GM10266 (cell line): ENCODE results near the gene HMGB2.
A peak's percentile ranks its signal among the peaks of the same experiment; 100 is the strongest.

Source experiments
- DNase-seq: peaks from one replicate; pipeline ENCODE4 v3.0.0; 2012; ENCODE audit errors: extremely low spot score
- TF ChIP-seq, protein P1 (sequence below): IDR thresholded peaks from 2 replicates; pipeline ENCODE4 v1.5.1; 2012; ENCODE audit warnings: mild to moderate bottlenecking, low read depth; ENCODE audit not compliant: control insufficient read depth, insufficient read depth; ENCODE audit errors: missing control alignments

Gene HMGB2

DNA sequence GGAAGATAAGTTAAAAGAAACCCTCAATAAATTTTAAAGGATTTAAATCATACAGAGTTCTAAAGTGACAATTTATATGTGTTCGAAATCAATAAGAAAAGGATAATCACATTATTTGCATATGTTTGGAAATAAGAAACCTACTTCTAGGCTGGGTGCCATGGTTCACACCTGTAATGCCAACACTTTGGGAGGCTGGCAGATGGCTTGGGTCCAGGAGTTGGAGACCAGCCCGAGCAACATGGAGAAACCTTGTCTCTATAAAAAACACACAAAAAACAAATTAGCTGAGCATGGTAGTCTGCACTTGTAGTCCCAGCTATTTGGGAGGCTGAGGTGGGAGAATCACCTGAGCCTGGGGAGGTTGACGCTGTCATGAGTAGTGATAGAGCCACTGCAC, 28.5 kb upstream of the HMGB2 start:
- no peak for DNase-seq
- TF ChIP-seq, protein P1, sequence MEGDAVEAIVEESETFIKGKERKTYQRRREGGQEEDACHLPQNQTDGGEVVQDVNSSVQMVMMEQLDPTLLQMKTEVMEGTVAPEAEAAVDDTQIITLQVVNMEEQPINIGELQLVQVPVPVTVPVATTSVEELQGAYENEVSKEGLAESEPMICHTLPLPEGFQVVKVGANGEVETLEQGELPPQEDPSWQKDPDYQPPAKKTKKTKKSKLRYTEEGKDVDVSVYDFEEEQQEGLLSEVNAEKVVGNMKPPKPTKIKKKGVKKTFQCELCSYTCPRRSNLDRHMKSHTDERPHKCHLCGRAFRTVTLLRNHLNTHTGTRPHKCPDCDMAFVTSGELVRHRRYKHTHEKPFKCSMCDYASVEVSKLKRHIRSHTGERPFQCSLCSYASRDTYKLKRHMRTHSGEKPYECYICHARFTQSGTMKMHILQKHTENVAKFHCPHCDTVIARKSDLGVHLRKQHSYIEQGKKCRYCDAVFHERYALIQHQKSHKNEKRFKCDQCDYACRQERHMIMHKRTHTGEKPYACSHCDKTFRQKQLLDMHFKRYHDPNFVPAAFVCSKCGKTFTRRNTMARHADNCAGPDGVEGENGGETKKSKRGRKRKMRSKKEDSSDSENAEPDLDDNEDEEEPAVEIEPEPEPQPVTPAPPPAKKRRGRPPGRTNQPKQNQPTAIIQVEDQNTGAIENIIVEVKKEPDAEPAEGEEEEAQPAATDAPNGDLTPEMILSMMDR, result no peak

DNA sequence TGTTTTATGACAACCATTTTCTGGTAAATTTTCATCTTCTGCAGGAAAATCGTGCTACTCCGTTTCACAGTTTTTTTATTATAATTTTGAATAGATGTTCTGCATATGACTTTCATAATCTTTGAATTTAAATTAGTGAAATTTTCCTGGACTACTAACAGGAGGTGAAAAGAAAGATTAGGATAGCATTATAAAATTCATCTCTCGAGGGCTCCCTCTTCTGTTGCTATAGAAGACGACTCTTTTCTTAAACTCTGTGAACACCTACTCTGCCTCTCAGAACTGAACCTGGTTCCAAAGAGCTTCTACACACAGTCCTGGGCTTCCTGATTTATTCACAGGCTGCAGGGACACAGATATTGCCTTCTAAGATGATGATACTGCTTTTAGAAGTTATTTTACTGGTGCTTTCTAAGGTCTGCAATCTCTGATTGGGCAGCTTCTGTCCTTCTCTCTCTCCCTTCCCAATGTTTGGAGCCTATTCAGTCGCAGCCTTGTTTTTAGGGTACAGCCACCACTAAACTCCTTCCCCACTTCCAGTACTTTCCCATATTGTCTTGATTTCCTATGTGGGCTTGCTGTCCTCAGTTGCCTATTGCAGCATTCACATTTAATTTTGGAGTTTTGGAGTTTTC, 26.5 kb upstream of the HMGB2 start:
- DNase-seq, result no peak
- TF ChIP-seq, protein P1, result peak; percentile 19

DNA sequence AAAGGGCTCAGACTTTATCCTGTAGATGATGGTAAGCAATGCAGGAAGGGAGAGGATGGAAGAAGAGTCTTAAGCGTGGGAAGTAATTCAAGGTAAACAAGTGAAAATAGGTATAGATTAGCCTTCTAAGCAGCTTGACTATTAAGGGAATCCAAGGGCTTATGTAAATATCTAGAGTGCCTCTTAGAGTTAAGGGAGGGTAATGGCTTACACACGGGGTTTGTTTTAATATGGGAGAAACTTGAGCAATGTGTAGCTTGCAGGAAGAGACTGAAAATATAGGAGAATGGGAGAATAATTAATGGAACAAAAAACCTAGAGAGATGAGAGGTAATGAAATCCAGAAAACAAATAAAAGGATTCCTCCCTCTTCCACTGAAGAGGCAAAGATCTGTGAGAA, 23.8 kb upstream of the HMGB2 start:
- no peak for DNase-seq
- TF ChIP-seq, protein P1, result no peak

DNA sequence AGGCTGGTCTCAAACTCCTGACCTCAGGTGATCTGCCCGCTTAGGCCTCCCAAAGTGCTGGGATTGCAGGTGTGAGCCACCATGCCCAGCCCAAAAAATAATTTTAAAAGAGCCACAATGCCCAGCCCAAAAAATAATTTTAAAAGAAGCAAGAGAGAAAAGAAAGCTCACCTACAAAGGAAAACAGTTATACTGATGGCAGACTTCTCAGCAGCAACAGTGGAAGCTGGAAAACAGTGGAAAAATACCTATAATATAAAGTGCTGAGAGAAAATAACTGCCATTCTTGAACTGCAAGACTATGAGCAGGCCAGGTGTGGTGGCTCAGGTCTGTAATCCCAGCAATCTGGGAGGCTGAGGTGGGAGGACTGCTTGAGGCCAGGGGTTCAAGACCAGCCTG, 13.3 kb upstream of the HMGB2 start:
- TF ChIP-seq, protein P1, result no peak
- DNase-seq, result no peak

DNA sequence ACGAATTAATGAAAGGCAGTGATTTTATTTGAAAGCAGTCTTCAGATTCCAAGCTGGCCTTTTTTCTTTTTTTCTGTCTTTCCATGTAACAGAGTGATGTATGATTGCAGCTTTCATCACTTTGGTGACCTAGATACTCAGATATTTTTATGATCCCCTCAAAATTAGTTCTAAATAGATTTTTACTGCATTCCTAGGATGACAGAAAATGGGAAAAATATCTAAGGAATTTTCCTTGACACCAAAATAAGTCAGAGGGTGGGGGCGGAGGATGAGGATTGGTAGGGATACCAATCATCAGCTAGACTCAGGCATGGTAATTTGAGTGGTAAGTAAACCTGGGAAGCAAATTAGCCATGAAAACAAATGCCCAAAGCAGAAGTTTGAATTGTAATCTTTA, 11.9 kb upstream of the HMGB2 start:
- no peak for DNase-seq
- TF ChIP-seq, protein P1, result no peak

DNA sequence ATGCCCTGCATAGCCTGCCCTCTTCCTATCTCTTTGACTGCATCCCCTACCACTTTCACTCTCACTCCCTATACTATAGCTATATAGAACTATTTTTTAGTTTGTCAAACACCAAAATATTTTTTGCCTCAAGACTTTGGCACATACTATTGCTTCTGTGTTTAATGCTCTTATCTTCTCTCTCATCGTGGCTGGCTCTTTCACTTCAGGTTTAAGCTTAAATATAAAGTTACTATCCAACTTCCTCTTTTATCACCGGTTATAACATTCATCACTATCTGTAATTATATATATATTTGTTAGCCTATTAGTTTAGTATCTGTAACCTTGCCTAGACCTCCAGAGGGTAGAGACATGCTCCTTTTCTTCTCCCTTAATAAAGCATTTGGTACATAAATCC, 11.5 kb upstream of the HMGB2 start:
- TF ChIP-seq, protein P1, result no peak

DNA sequence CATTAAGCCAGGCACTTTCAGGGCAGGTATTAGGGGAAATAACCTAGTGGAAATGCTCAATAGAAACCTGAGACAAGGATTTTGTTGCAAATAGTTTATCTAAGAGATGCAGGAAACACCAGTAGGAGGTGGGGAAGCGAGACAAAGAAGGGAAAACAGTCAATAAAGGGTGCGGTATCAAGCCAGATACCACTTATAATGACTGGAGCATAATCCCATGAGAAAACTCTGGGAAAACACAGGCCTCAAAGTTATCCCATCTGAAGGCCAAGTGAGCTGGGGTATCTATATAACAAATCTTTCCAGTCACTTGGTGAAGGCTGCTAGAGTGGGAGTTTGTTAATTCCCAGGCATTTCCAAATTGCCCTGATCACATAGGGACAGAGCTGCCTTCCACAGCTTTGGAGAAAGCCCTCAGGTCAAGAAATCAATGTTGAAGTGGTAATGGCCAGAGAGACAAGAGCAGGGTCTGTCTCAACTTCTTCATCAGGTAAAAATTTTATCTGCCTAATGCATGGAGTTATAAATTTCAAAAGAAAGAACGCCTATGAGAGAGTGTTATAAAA, 9.8 kb upstream of the HMGB2 start:
- DNase-seq, result no peak
- TF ChIP-seq, protein P1, result no peak

More for the DNA sequence above, 11.5 kb upstream of the HMGB2 start:
- DNase-seq, result no peak
